Measurements from ENCODE around the gene ESYT2.

Gene ESYT2

GRCh38 chr7:158753900-158754299, 75.4 kb downstream of the ESYT2 start:
- peaks cover 0 to 31% of the 10 kb centered on the region in 2 experiments; a peak in 2 of 3 replicates for H3K36me3 ChIP-seq (ENCODE audit: control insufficient read depth in 2 of 2, insufficient read depth in 1 of 2, low read length in 2 of 2)
- no peak overlapping the region for H3K4me3 ChIP-seq (ENCODE audit: low read depth, low read length)
- no peaks in the 10 kb centered on the region for H3K4me1 ChIP-seq (ENCODE audit: control insufficient read depth, insufficient read depth, low read length)
- H3K27ac ChIP-seq (ENCODE audit: extremely low read depth, low read depth, low read length), result no peak overlapping the region
- ChIA-PET POLR2A (interaction anchor here (0.5 kb wide), 1 partner anchor 27 kb away, joined by 3 read pairs; no protein-coding TSS in a partner anchor), CTCF (no interaction called here)
- TF ChIP-seq ZNF560 (tag by site-specific recombination; IDR thresholded peaks at IDR 0.05; ENCODE audit: borderline replicate concordance) (no peak), ZNF692 (tag by site-specific recombination; IDR thresholded peaks at IDR 0.05) (no peak), ZNF155 (tag by site-specific recombination; IDR thresholded peaks at IDR 0.05) (no peak), ZNF266 (tag by site-specific recombination; IDR thresholded peaks at IDR 0.05; ENCODE audit: low read depth) (no peak), ZBTB48 (tag by site-specific recombination; IDR thresholded peaks at IDR 0.05) (no peak), ZNF571 (tag by site-specific recombination; IDR thresholded peaks at IDR 0.05) (no peak), ZNF350 (tag by site-specific recombination; IDR thresholded peaks at IDR 0.05) (no peak), ZNF184 (tag by site-specific recombination; IDR thresholded peaks at IDR 0.05) (no peak)
- TF ChIP-seq, protein P1, sequence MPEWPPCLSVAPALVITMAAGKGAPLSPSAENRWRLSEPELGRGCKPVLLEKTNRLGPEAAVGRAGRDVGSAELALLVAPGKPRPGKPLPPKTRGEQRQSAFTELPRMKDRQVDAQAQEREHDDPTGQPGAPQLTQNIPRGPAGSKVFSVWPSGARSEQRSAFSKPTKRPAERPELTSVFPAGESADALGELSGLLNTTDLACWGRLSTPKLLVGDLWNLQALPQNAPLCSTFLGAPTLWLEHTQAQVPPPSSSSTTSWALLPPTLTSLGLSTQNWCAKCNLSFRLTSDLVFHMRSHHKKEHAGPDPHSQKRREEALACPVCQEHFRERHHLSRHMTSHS (tag by site-specific recombination; IDR thresholded peaks at IDR 0.05), result no peak
- TF ChIP-seq, protein P2, sequence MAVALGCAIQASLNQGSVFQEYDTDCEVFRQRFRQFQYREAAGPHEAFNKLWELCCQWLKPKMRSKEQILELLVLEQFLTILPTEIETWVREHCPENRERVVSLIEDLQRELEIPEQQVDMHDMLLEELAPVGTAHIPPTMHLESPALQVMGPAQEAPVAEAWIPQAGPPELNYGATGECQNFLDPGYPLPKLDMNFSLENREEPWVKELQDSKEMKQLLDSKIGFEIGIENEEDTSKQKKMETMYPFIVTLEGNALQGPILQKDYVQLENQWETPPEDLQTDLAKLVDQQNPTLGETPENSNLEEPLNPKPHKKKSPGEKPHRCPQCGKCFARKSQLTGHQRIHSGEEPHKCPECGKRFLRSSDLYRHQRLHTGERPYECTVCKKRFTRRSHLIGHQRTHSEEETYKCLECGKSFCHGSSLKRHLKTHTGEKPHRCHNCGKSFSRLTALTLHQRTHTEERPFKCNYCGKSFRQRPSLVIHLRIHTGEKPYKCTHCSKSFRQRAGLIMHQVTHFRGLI (tag by site-specific recombination; IDR thresholded peaks at IDR 0.05), result no peak
- TF ChIP-seq, protein P3, sequence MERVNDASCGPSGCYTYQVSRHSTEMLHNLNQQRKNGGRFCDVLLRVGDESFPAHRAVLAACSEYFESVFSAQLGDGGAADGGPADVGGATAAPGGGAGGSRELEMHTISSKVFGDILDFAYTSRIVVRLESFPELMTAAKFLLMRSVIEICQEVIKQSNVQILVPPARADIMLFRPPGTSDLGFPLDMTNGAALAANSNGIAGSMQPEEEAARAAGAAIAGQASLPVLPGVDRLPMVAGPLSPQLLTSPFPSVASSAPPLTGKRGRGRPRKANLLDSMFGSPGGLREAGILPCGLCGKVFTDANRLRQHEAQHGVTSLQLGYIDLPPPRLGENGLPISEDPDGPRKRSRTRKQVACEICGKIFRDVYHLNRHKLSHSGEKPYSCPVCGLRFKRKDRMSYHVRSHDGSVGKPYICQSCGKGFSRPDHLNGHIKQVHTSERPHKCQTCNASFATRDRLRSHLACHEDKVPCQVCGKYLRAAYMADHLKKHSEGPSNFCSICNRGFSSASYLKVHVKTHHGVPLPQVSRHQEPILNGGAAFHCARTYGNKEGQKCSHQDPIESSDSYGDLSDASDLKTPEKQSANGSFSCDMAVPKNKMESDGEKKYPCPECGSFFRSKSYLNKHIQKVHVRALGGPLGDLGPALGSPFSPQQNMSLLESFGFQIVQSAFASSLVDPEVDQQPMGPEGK (tag by site-specific recombination; IDR thresholded peaks at IDR 0.05), result no peak
- H3K9me3 ChIP-seq (ENCODE audit: control insufficient read depth, insufficient read depth, low read depth, low read length), result no peaks in the 10 kb centered on the region

GRCh38 chr7:158751751-158752150, 77.6 kb downstream of the ESYT2 start:
- H3K4me1 ChIP-seq (ENCODE audit: control insufficient read depth, insufficient read depth, low read length), result no peaks in the 10 kb centered on the region
- CTCF ChIA-PET, result no interaction called here
- no peak overlapping the region for H3K27ac ChIP-seq (ENCODE audit: extremely low read depth, low read depth, low read length)
- no peaks in the 10 kb centered on the region for H3K9me3 ChIP-seq (ENCODE audit: control insufficient read depth, insufficient read depth, low read depth, low read length)
- H3K4me3 ChIP-seq (ENCODE audit: low read depth, low read length), result no peak overlapping the region
- H3K36me3 ChIP-seq (ENCODE audit: control insufficient read depth in 2 of 2, insufficient read depth in 1 of 2, low read length in 2 of 2), result peaks cover 0 to 24% of the 10 kb centered on the region in 2 experiments; a peak in 2 of 3 replicates
- POLR2A ChIA-PET, result no interaction called here
- TF ChIP-seq, protein P4, sequence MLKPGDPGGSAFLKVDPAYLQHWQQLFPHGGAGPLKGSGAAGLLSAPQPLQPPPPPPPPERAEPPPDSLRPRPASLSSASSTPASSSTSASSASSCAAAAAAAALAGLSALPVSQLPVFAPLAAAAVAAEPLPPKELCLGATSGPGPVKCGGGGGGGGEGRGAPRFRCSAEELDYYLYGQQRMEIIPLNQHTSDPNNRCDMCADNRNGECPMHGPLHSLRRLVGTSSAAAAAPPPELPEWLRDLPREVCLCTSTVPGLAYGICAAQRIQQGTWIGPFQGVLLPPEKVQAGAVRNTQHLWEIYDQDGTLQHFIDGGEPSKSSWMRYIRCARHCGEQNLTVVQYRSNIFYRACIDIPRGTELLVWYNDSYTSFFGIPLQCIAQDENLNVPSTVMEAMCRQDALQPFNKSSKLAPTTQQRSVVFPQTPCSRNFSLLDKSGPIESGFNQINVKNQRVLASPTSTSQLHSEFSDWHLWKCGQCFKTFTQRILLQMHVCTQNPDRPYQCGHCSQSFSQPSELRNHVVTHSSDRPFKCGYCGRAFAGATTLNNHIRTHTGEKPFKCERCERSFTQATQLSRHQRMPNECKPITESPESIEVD (tag by site-specific recombination; IDR thresholded peaks at IDR 0.05), result no peak
- TF ChIP-seq ZBTB1 (tag by site-specific recombination; IDR thresholded peaks at IDR 0.05) (no peak), ZNF155 (tag by site-specific recombination; IDR thresholded peaks at IDR 0.05) (no peak), ZNF792 (tag by site-specific recombination; IDR thresholded peaks at IDR 0.05) (no peak), AEBP2 (tag by site-specific recombination; IDR thresholded peaks at IDR 0.05; ENCODE audit: borderline replicate concordance) (no peak), WT1 (tag by site-specific recombination; IDR thresholded peaks at IDR 0.05) (no peak), ZNF37A (tag by site-specific recombination; IDR thresholded peaks at IDR 0.05) (no peak), ZNF791 (tag by site-specific recombination; IDR thresholded peaks at IDR 0.05) (no peak), ZEB2 (tag by site-specific recombination; IDR thresholded peaks at IDR 0.05) (no peak), ZNF362 (tag by site-specific recombination; IDR thresholded peaks at IDR 0.05) (no peak), PRDM4 (tag by site-specific recombination; IDR thresholded peaks at IDR 0.05) (no peak), KLF8 (tag by site-specific recombination; IDR thresholded peaks at IDR 0.05) (no peak), GLIS2 (tag by site-specific recombination; IDR thresholded peaks at IDR 0.05) (no peak)
